Right cardiac atrium (tissue), 5 donors: ENCODE measurements around the gene FCAMR. TPM values are rescaled to one million over a fixed set of nuclear protein-coding genes. Genes with fewer than 3 reads are reported as not detected.

Experiments
- ATAC-seq, 2 donors: fragments of 200-7000 bp; cut with Tn5 transposase; one replicate each; pipeline versions ENCODE4 v1.8.0 to v1.9.1; 2020; ENCODE audit warnings: moderate library complexity in 2 of 2, mild to moderate bottlenecking in 1 of 2
- DNase-seq, 3 donors: peaks; one replicate each; pipeline ENCODE4 v3.0.0-alpha.2; 2020
- H3K27ac ChIP-seq: one replicate; pipeline ENCODE4 v1.5.1; 2013; ENCODE audit warnings: mild to moderate bottlenecking, low read length, control low read depth, moderate library complexity
- H3K27me3 ChIP-seq: one replicate; pipeline ENCODE4 v1.6.1; 2013; ENCODE audit not compliant: control insufficient read depth, insufficient read depth
- H3K4me1 ChIP-seq: one replicate; pipeline ENCODE4 v1.6.1; 2013; ENCODE audit warnings: low read length; ENCODE audit not compliant: control insufficient read depth, insufficient read depth
- H3K4me3 ChIP-seq: one replicate; pipeline ENCODE4 v1.5.1; 2013; ENCODE audit warnings: low read length, control low read depth
- H3K9me3 ChIP-seq: one replicate; pipeline ENCODE4 v1.6.1; 2013; ENCODE audit warnings: low read length; ENCODE audit not compliant: control insufficient read depth
- WGBS: extraction: QIAGEN DNeasy Blood & Tissue Kit; methylation state at CpG from one replicate; pipeline ENCODE4 v1.1.7; 2013; 5-methylcytosine and 5-hydroxymethylcytosine counted together
- intact Hi-C, 4 donors: fragments of 100-400 bp; cut with DNase I; formaldehyde crosslinking; loops; one replicate each; pipeline versions ENCODE4 v1.11.0 to v1.14.0; 2022 to 2023
- polyA plus RNA-seq: library from polyadenylated mRNA; stranded (reverse); fragments of 200-250 nt; gene quantifications from one replicate; pipeline ENCODE4 v1.2.3, GENCODE V29; 2013
- total RNA-seq, 4 donors: library from RNA; stranded (reverse); fragmentation: NEBNext Ultra II Directional; extraction: Animal tissue kit (Norgen Biotek cat#: 25700); gene quantifications; one replicate each; pipeline ENCODE4 v1.2.1, GENCODE V29; 2021
- donor health status: healthy with polysubstance abuse.
- donor health status: DM: no; HTN: yes; CAD: no.
- donor health status: DM: no; HTN: no; CAD: no.
- donor health status: DM: no; HTN: yes; CAD: no; lungs with severe emphysema.
- donor health status: DM: yes; HTN: yes; CAD: no.

FCAMR gene
- total and polyA plus RNA-seq, 5 donors, result not detected

DNA sequence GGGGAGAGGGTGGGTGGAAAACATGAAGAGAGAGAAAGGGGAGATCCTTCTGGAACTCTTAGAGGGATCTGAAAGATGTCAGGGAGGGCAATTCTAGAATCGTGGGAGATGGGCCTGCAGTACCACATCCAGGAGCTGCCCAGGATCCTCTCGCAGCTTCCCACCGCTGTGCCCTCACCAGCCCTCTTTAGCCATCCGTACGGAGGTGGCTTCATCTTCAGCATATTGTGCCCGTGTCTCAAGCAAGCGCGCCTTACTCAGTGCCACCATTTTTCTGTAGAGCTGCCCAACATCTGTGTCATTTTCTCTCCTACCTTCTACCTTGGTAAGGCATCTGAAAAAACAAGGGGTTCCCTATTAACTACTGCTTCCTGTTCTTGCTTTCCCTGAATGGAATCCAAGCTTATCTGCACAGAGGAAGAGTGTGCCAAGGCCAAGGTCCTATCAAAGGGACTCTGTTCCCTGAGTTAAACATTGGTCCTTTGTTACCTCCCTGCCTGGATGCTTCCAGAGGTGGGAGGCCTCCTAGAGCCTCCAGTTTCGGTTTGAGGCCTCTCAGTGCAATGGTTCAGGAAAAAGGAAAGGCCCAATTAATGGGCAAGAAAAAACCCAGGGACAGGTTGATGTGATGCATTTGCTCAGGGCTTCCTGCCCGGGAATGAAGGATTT is 39.1 kb upstream of the FCAMR start:
- no peak for ATAC-seq
- no peak overlapping the region for H3K4me3 ChIP-seq
- H3K4me1 ChIP-seq, result no peaks in the 10 kb centered on the region
- WGBS, result 91% methylated on average over 10 of the region's 10 CpGs
- no peaks in the 10 kb centered on the region for H3K27me3 ChIP-seq
- intact Hi-C loops, result no loop called here
- DNase-seq, result no peak
- H3K27ac ChIP-seq, result no peak overlapping the region
- no peaks in the 10 kb centered on the region for H3K9me3 ChIP-seq

DNA sequence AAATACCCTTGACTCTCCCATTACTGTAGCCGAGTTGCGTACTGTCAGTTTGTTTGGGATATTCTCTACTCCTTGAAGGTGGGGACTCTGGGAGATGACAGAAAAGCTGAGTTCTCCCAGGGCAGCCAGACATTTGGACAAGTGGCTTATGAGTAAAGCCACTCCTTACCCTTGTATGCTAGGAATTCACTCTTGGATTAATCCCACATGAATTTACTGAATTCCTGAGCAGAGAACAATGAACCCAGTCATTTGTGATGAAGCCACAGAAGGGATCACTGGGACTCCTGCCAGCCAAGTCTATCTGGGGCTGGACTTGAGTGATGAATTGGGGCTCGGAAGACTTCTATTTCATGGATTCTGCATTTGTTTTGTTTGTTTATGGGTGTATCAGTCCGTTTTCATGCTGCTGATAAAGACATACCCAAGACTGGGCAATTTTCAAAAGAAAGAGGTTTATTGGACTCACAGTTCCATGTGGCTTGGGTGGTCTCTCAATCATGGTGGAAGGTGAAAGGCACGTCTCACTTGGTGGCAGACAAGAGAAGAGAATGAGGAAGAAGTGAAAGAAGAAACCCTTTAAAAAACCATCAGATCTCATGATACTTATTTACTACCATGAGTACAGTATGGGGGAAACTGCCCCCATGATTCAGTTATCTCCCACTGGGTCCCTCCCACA is 37.2 kb upstream of the FCAMR start:
- no peak for ATAC-seq
- WGBS, result 71% methylated on average over 5 of the region's 5 CpGs
- intact Hi-C loops, result no loop called here
- H3K9me3 ChIP-seq, result no peaks in the 10 kb centered on the region
- H3K4me1 ChIP-seq, result no peaks in the 10 kb centered on the region
- no peak overlapping the region for H3K4me3 ChIP-seq
- no peak for DNase-seq
- no peak overlapping the region for H3K27ac ChIP-seq
- H3K27me3 ChIP-seq, result no peaks in the 10 kb centered on the region

DNA sequence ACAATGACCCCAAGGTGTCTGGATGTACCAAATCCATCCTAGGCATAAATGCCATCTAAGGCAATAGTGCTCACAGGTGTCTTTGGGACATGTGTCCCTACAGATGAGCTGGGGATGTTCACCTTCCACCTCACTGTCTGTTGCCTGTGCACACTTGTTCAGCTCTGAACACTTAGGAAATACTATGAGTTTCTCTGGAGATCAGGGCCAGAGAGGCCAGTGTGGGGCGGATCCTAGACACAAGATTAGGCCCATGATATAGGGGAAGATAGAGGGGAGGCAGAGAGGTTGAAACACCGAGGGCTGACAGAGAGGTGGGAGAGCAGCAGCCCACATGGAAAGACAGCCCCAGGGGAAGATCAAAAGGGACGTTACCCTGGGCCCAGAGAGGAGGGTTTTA is 36.7 kb upstream of the FCAMR start:
- Histone ChIP-seq H3K9me3 (no peaks in the 10 kb centered on the region), H3K27me3 (no peaks in the 10 kb centered on the region), H3K4me1 (no peaks in the 10 kb centered on the region), H3K27ac (no peak overlapping the region), H3K4me3 (no peak overlapping the region)
- 63% methylated on average over 3 of the region's 3 CpGs for WGBS
- no peak for DNase-seq
- ATAC-seq, result no peak
- intact Hi-C loops, result no loop called here

DNA sequence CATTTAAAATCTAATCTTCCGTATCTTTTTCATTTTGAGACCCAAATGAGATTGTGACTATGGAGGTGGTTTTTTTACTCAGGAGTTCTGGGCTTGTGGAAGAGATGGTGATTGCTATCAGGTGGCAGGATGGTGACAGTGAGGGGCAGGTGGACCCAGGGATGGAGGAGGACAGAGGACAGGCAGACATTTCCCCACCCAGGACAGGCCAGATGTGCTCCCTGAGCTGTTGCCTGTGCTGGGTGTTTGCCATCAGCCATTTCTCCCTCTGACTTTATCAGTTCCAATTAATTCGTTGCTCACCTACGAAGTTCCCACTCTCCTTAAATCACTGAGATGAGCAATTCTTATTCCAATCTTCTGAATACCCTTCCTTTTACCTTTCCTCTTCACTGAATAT is 35.8 kb upstream of the FCAMR start:
- H3K27me3 ChIP-seq, result no peaks in the 10 kb centered on the region
- H3K4me3 ChIP-seq, result no peak overlapping the region
- no peak overlapping the region for H3K27ac ChIP-seq
- DNase-seq, result no peak
- H3K4me1 ChIP-seq, result no peaks in the 10 kb centered on the region
- ATAC-seq, result no peak
- intact Hi-C loops, result no loop called here
- no peaks in the 10 kb centered on the region for H3K9me3 ChIP-seq
- WGBS, result 92% methylated on average over 3 of the region's 3 CpGs

DNA sequence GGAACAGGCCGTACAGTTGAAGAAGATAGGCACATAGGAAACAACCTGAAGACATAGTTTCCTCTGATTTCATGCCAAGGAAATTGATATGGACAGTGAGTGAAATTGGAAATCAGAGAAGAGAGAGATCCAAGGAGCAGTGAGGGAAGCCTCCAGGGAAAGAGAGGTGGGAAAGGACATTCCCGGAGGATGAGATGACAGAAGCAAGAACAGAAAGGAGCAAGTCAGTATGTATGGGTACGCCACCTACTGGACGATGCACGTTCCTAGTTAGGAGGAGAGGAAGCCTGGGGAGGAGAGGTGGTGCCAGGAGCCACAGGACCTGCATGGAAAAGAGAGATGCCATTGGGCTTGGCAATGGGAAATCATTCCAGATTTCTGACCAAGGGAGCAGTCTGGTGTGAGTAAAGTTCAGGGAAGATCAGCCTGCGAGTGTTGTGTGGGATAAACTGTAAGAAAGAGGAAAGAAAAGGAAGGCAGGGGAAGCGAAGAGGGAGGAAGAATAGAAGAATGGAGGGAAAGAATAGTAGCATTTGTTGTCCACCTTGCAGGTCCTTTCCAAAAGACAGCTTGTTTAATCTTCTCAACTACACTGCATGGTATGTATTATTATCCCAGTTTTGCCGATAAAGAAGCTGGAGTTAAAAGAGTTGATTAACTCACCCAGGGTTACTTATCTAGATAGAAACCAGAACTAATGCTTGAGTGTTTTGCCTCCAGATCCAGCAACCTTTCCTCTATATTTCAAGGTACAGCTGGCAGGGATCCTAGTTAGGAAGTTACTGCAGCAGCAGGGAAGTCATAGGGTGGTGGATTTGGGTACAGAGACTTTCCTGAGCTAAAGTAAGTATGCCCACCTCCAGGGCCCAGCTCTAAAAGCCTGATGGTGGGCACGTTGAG is 34.9 kb upstream of the FCAMR start:
- H3K4me1 ChIP-seq, result no peaks in the 10 kb centered on the region
- DNase-seq (peak; percentile 40 to 67 (median 44)), ATAC-seq (peak in 1 of 2 donors; percentile 71)
- H3K4me3 ChIP-seq, result no peak overlapping the region
- intact Hi-C loops, result no loop called here
- 41% methylated on average over 9 of the region's 9 CpGs for WGBS
- H3K9me3 ChIP-seq, result no peaks in the 10 kb centered on the region
- no peak overlapping the region for H3K27ac ChIP-seq
- no peaks in the 10 kb centered on the region for H3K27me3 ChIP-seq

DNA sequence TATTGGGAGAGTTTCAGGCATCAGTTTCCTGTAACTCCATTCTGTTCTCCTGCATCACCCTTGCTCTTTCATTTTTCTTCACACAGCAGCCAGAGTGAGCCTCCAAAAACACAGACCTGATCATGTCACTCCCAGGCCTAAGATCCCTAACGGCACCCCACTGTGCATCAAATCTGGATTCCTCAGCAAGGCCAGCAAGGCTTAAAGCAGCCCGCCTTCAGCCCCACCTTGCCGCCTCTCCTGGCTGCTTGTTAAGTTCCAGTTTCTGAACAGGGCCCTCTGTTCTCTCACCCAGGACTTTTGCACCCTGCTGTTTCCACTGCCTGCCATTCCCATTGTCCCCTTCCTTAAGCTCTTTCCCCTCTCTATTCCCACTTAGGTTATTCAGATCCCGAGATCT is 33.0 kb upstream of the FCAMR start:
- Histone ChIP-seq H3K4me1 (no peaks in the 10 kb centered on the region), H3K27ac (no peak overlapping the region), H3K9me3 (no peaks in the 10 kb centered on the region), H3K4me3 (no peak overlapping the region), H3K27me3 (no peaks in the 10 kb centered on the region)
- DNase-seq, result no peak
- intact Hi-C loops, result no loop called here
- ATAC-seq, result no peak
- 88% methylated on average over 4 of the region's 4 CpGs for WGBS

DNA sequence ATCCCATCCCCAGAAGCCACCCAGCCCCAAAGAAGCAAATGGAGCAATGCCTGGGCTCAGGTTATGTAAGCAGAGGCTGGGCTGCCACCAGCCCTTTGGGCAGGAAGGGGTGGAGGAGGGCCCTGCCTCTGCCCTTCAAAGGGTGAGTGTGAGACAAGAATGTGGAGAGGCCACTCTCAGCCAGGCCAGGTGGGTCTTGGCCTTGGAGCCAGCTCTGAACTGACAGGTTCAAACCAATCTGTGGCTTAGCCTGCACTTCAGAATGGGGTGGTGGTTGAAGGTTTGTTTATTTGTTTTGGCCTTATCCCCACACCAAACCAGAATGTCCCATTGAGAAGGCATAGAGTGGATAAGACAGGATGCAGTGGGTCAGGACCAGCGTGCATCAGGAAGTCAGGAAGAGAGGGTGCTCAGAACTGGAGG is 32.5 kb upstream of the FCAMR start:
- no peaks in the 10 kb centered on the region for H3K4me1 ChIP-seq
- intact Hi-C loops, result no loop called here
- no peak overlapping the region for H3K27ac ChIP-seq
- no peak for ATAC-seq
- WGBS, result 57% methylated on average over 1 of the region's 1 CpG
- H3K27me3 ChIP-seq, result no peaks in the 10 kb centered on the region
- H3K4me3 ChIP-seq, result no peak overlapping the region
- DNase-seq, result no peak
- H3K9me3 ChIP-seq, result no peaks in the 10 kb centered on the region

DNA sequence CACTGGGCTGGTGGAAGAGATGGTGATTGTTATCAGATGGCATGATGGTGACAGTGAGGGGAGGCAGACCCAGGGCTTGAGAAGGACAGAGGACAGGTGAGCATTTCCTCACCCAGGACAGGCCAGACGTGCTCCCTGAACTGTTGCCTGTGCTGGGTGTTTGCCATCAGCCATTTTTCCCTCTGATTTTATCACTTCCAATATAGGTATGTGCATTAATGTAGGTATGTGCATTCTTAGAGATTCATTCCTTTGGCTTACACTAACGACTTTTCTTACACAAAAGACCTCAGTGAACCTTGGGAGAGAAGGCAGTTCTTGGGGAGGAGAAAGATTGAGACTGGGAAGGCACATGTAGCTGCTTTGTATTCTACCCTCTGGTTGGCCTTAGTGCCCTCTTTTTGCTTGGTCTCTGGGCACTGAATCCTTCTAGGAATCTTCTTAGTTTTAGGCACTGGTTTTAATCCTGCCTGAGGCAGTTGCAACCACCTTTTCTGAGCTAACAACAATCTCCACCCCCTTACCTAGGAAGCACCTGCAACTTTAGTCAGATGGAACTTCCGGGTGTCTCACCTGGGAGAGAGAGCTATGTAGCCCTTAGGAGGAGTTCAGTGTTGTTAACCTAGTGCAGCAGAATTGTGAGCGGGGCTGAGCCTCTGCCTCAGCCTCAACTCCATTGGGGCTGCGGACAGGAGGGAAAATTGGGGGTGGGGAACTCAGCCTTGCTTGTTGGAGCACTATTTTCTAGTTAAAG is 31.4 kb upstream of the FCAMR start:
- Histone ChIP-seq H3K4me1 (no peaks in the 10 kb centered on the region), H3K27me3 (no peaks in the 10 kb centered on the region), H3K4me3 (no peak overlapping the region), H3K27ac (no peak overlapping the region), H3K9me3 (no peaks in the 10 kb centered on the region)
- ATAC-seq (no peak), DNase-seq (no peak)
- WGBS, result 80% methylated on average over 5 of the region's 5 CpGs
- intact Hi-C loops, result no loop called here

DNA sequence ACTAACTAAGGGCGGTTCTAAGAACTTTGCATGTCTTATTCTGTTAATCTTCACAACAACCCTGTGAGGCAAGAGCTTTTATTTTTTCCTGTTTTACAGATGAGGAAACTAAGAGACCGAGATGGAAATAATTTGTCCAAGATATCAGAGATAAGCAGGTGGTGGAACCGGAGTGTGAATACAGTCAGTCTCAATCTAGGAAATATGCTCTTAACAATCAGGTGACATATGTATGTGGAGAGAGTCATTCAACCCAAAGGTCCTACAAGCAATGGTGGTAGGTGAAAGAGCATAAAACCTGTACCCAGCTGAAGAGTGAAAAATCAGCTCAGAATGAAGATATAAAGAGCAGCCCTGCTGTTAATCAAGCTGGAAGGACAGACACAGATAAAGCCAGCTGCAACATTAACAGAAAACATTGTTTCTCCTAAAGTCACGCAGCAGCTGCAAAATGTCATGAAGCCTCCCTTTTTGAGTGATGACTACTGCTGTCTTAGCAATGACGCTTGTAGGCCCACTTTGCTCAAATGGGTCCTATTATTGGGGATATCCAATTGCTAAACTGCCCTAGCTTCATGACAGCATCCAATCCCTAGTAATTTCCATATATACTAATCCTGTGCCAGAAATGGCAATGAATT is 30.5 kb upstream of the FCAMR start:
- WGBS, result 53% methylated on average over 5 of the region's 5 CpGs
- DNase-seq (no peak), ATAC-seq (no peak)
- Histone ChIP-seq H3K4me1 (no peaks in the 10 kb centered on the region), H3K4me3 (no peak overlapping the region), H3K9me3 (no peaks in the 10 kb centered on the region), H3K27me3 (no peaks in the 10 kb centered on the region), H3K27ac (no peak overlapping the region)
- intact Hi-C loops, result no loop called here

DNA sequence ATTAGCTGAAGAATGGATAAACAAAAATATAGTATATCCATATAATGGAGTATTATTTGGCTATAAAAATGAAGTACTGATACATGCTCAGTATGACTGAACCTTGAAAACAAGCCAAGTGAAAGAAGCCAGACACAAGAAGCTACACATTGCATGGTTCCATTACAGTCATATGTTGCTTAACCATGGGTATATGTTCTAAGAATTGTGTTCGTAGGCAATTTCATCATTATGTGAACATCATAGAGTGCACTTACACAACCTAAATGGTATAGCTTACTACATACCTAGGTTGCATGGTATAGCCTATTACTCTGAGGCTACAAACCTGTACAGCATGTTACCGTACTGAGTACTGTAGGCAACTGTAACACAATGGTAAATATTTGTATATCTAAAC is 28.6 kb upstream of the FCAMR start:
- H3K9me3 ChIP-seq, result no peaks in the 10 kb centered on the region
- H3K27me3 ChIP-seq, result no peaks in the 10 kb centered on the region
- no peak overlapping the region for H3K27ac ChIP-seq
- no peak overlapping the region for H3K4me3 ChIP-seq
- intact Hi-C loops, result no loop called here
- no peaks in the 10 kb centered on the region for H3K4me1 ChIP-seq
- WGBS, result 85% methylated on average over 2 of the region's 2 CpGs
- ATAC-seq (no peak), DNase-seq (no peak)
